Caco-2 (cell line): ENCODE data around the gene SCNN1G. TPM values are rescaled to one million over a fixed set of nuclear protein-coding genes. Genes with fewer than 3 reads are reported as not detected.

ENCODE experiments used
- BruUV-seq: library from RNA; stranded (reverse); fragments of 400-500 nt; replicated peaks from 2 replicates; lab custom pipeline; 2021; lab: Mats Ljungman, UMichigan
- CTCF ChIA-PET: fragments of 300-600 bp; sonication (Branson Sonifier 250); formaldehyde crosslinking; loops from one replicate; lab custom pipeline; 2022; ENCODE audit warnings: antibody characterized with exemption; lab: Charles Lee
- POLR2A ChIA-PET: fragments of 300-600 bp; sonication (Branson Sonifier 250); formaldehyde crosslinking; loops from one replicate; lab custom pipeline; 2022; ENCODE audit warnings: antibody characterized with exemption; lab: Charles Lee
- DNase-seq, 2 experiments: peaks; one replicate each; pipeline versions ENCODE4 v3.0.0 to v3.0.0-alpha.2; 2020 to 2022
- H3K27me3 ChIP-seq: replicated peaks from 2 replicates; pipeline ENCODE4 v1.6.0; 2011; ENCODE audit warnings: low read length; ENCODE audit not compliant: control insufficient read depth, insufficient read depth
- H3K36me3 ChIP-seq: 2 replicates; pipeline ENCODE4 v1.5.1; 2011; ENCODE audit warnings: low read length; ENCODE audit not compliant: control insufficient read depth, insufficient read depth
- H3K4me1 ChIP-seq: fragments of 250-450 bp; sonication (Bioruptor Pico); 2 replicates; pipeline ENCODE4 v1.5.1; 2020; ENCODE audit warnings: mild to moderate bottlenecking
- H3K4me3 ChIP-seq: 2 replicates; pipeline ENCODE4 v1.5.1; 2011; ENCODE audit warnings: low read depth, mild to moderate bottlenecking, control low read depth, low read length
- H3K9me3 ChIP-seq: fragments of 250-450 bp; sonication (Bioruptor Pico); 2 replicates; pipeline ENCODE4 v1.5.1; 2020; ENCODE audit warnings: mild to moderate bottlenecking, moderate library complexity
- H3K27ac Mint-ChIP-seq: one replicate; pipeline ENCODE4 v1.8.0; 2022; ENCODE audit warnings: mixed read lengths; ENCODE audit not compliant: unreplicated experiment
- H3K27me3 Mint-ChIP-seq: one replicate; pipeline ENCODE4 v1.8.0; 2022; ENCODE audit warnings: mixed read lengths; ENCODE audit not compliant: insufficient read depth, unreplicated experiment
- H3K36me3 Mint-ChIP-seq: one replicate; pipeline ENCODE4 v1.8.0; 2022; ENCODE audit warnings: mild to moderate bottlenecking, mixed read lengths; ENCODE audit not compliant: insufficient read depth, unreplicated experiment
- H3K4me1 Mint-ChIP-seq: one replicate; pipeline ENCODE4 v1.8.0; 2022; ENCODE audit warnings: low read depth, mixed read lengths; ENCODE audit not compliant: unreplicated experiment
- H3K4me3 Mint-ChIP-seq: one replicate; pipeline ENCODE4 v1.8.0; 2022; ENCODE audit warnings: mild to moderate bottlenecking, moderate library complexity, mixed read lengths; ENCODE audit not compliant: unreplicated experiment
- H3K9me3 Mint-ChIP-seq: one replicate; pipeline ENCODE4 v1.8.0; 2022; ENCODE audit warnings: mixed read lengths; ENCODE audit not compliant: unreplicated experiment
- CTCF ChIP-seq, 2 experiments: fragments of 200-600 bp in 1 of 2; IDR thresholded peaks; 1 replicate in 1 of 2; 2 replicates in 1 of 2; pipeline versions ENCODE4 v1.5.1 to v1.8.0; 2011 to 2022; ENCODE audit warnings: antibody characterized with exemption in 1 of 2, control low read depth in 1 of 2, inconsistent platforms in 1 of 2, low read depth in 1 of 2, low read length in 1 of 2, mild to moderate bottlenecking in 1 of 2, moderate library complexity in 1 of 2; ENCODE audit not compliant: insufficient read depth in 1 of 2, severe bottlenecking in 1 of 2, unreplicated experiment in 1 of 2
- intact Hi-C: fragments of 100-400 bp; cut with micrococcal nuclease; formaldehyde crosslinking; loops from one replicate; pipeline ENCODE4 v1.10.0; 2022; ENCODE audit not compliant: unreplicated experiment
- total RNA-seq: library from RNA; stranded (reverse); gene quantifications from 2 replicates; pipeline ENCODE4 v1.2.3, GENCODE V29; 2022

SCNN1G gene
- total RNA-seq, 1 experiment from 2014 or later, result not detected

- DNase-seq, result no peak
- H3K9me3 Mint-ChIP-seq, result no peaks in the 10 kb centered on the region
- H3K4me1 Mint-ChIP-seq, result peaks cover 14% of the 10 kb centered on the region
- no peak overlapping the region for H3K27ac Mint-ChIP-seq
- no peak for TF ChIP-seq CTCF (IDR thresholded peaks at IDR 0.05; ENCODE audit: insufficient read depth in 1 of 2, low read depth in 1 of 2, low read length in 1 of 2, severe bottlenecking in 1 of 2, unreplicated experiment in 1 of 2)
- H3K4me3 Mint-ChIP-seq, result no peak overlapping the region
- BruUV-seq, result no TSS peak
- no peaks in the 10 kb centered on the region for H3K36me3 ChIP-seq
- no peak overlapping the region for H3K4me3 ChIP-seq
- peaks cover 5% of the 10 kb centered on the region; the same call in 1 of the 2 replicates for H3K27me3 ChIP-seq
- CTCF ChIA-PET, result interaction anchor here (1.3 kb wide), 1 partner anchor 251 kb away, joined by 4 read pairs; no protein-coding TSS in a partner anchor
- intact Hi-C loops, result loop anchor here (10.0 kb wide), 1 partner anchor 111 kb away; no protein-coding TSS in a partner anchor
- H3K36me3 Mint-ChIP-seq, result no peaks in the 10 kb centered on the region
- peaks cover 6% of the 10 kb centered on the region; the same call in 1 of the 2 replicates for H3K4me1 ChIP-seq
- POLR2A ChIA-PET, result no interaction called here
- peaks cover 29% of the 10 kb centered on the region for H3K27me3 Mint-ChIP-seq
- no peaks in the 10 kb centered on the region for H3K9me3 ChIP-seq
Observed at GRCh38 chr16:23183543-23183862, 958 bp downstream of the SCNN1G start.

GRCh38 chr16:23185656-23186055 lies 3.1 kb downstream of the SCNN1G start:
- no peaks in the 10 kb centered on the region for H3K36me3 ChIP-seq
- no peak for TF ChIP-seq CTCF (IDR thresholded peaks at IDR 0.05; ENCODE audit: insufficient read depth in 1 of 2, low read depth in 1 of 2, low read length in 1 of 2, severe bottlenecking in 1 of 2, unreplicated experiment in 1 of 2)
- intact Hi-C loops, result loop anchor here (10.0 kb wide), 1 partner anchor 109 kb away; no protein-coding TSS in a partner anchor
- H3K4me3 ChIP-seq, result no peak overlapping the region
- no TSS peak for BruUV-seq
- H3K4me1 ChIP-seq, result peaks cover 6% of the 10 kb centered on the region; the same call in 1 of the 2 replicates
- no peaks in the 10 kb centered on the region for H3K9me3 ChIP-seq
- ChIA-PET POLR2A (no interaction called here), CTCF (no interaction called here)
- H3K27me3 Mint-ChIP-seq, result peaks cover 24% of the 10 kb centered on the region
- no peaks in the 10 kb centered on the region for H3K36me3 Mint-ChIP-seq
- H3K4me1 Mint-ChIP-seq, result peaks cover 14% of the 10 kb centered on the region
- DNase-seq, result no peak
- no peak overlapping the region for H3K27ac Mint-ChIP-seq
- no peak overlapping the region for H3K4me3 Mint-ChIP-seq
- H3K27me3 ChIP-seq, result peaks cover 5% of the 10 kb centered on the region; the same call in 1 of the 2 replicates
- H3K9me3 Mint-ChIP-seq, result no peaks in the 10 kb centered on the region

- Histone ChIP-seq H3K4me3 (no peak overlapping the region), H3K27me3 (peaks cover 5% of the 10 kb centered on the region; the same call in 1 of the 2 replicates), H3K36me3 (no peaks in the 10 kb centered on the region), H3K4me1 (peaks cover 6% of the 10 kb centered on the region; the same call in 1 of the 2 replicates), H3K9me3 (no peaks in the 10 kb centered on the region)
- H3K36me3 Mint-ChIP-seq, result no peaks in the 10 kb centered on the region
- intact Hi-C loops, result loop anchor here (10.0 kb wide), 1 partner anchor 109 kb away; no protein-coding TSS in a partner anchor
- TF ChIP-seq CTCF (IDR thresholded peaks at IDR 0.05; ENCODE audit: insufficient read depth in 1 of 2, low read depth in 1 of 2, low read length in 1 of 2, severe bottlenecking in 1 of 2, unreplicated experiment in 1 of 2), result no peak
- H3K9me3 Mint-ChIP-seq, result no peaks in the 10 kb centered on the region
- no peak overlapping the region for H3K4me3 Mint-ChIP-seq
- no peak for DNase-seq
- BruUV-seq, result no TSS peak
- ChIA-PET CTCF (no interaction called here), POLR2A (no interaction called here)
- peaks cover 24% of the 10 kb centered on the region for H3K27me3 Mint-ChIP-seq
- H3K27ac Mint-ChIP-seq, result no peak overlapping the region
- H3K4me1 Mint-ChIP-seq, result peaks cover 12% of the 10 kb centered on the region
Observed at GRCh38 chr16:23186171-23186570, 3.6 kb downstream of the SCNN1G start.
